Activated CD8-positive, alpha-beta T cell treated with anti-CD3 and anti-CD28 coated beads for 36 hours (primary cell): ENCODE results near the gene DROSHA. TPM values are rescaled to one million over a fixed set of nuclear protein-coding genes. Genes with fewer than 3 reads are reported as not detected.

Experiments
- ATAC-seq: fragments of 200-7000 bp; cut with Tn5 transposase; one replicate; pipeline ENCODE4 v1.10.0; 2021; ENCODE audit warnings: mild to moderate bottlenecking, moderate library complexity
- CTCF ChIA-PET: fragments of 350-600 bp; sonication (Branson Sonifier 250); formaldehyde crosslinking; loops from one replicate; lab custom pipeline; 2021; ENCODE audit warnings: antibody characterized with exemption; lab: Charles Lee
- POLR2A ChIA-PET: fragments of 350-600 bp; sonication (Branson Sonifier 250); formaldehyde crosslinking; loops from one replicate; lab custom pipeline; 2021; ENCODE audit warnings: antibody characterized with exemption; lab: Charles Lee
- DNase-seq: peaks from one replicate; pipeline ENCODE4 v3.0.0-alpha.2; 2020
- H3K27ac Mint-ChIP-seq: one replicate; pipeline ENCODE4 v1.8.0; 2021; ENCODE audit warnings: mild to moderate bottlenecking, mixed read lengths
- H3K27me3 Mint-ChIP-seq: one replicate; pipeline ENCODE4 v1.8.0; 2021; ENCODE audit warnings: mixed read lengths
- H3K36me3 Mint-ChIP-seq: one replicate; pipeline ENCODE4 v1.8.0; 2021; ENCODE audit warnings: low read depth, mixed read lengths
- H3K4me1 Mint-ChIP-seq: one replicate; pipeline ENCODE4 v1.8.0; 2021; ENCODE audit warnings: low read depth, mixed read lengths
- H3K4me3 Mint-ChIP-seq: one replicate; pipeline ENCODE4 v1.8.0; 2021; ENCODE audit warnings: mild to moderate bottlenecking, moderate library complexity, mixed read lengths
- H3K9me3 Mint-ChIP-seq: one replicate; pipeline ENCODE4 v1.8.0; 2021; ENCODE audit warnings: mixed read lengths
- intact Hi-C: fragments of 100-400 bp; cut with micrococcal nuclease; formaldehyde crosslinking; loops from one replicate; pipeline ENCODE4 v1.10.0; 2022
- total RNA-seq, 2 experiments: library from RNA; stranded (reverse); gene quantifications; one replicate each; pipeline ENCODE4 v1.2.3, GENCODE V29; 2021
- TF ChIP-seq, protein P1 (sequence below): fragments of 200-600 bp; IDR thresholded peaks from one replicate; pipeline ENCODE4 v1.8.0; 2022; ENCODE audit warnings: antibody characterized with exemption, mild to moderate bottlenecking

DROSHA gene
- total RNA-seq, 2 experiments from 2014 or later = 57.8 to 61.0 TPM

DNA sequence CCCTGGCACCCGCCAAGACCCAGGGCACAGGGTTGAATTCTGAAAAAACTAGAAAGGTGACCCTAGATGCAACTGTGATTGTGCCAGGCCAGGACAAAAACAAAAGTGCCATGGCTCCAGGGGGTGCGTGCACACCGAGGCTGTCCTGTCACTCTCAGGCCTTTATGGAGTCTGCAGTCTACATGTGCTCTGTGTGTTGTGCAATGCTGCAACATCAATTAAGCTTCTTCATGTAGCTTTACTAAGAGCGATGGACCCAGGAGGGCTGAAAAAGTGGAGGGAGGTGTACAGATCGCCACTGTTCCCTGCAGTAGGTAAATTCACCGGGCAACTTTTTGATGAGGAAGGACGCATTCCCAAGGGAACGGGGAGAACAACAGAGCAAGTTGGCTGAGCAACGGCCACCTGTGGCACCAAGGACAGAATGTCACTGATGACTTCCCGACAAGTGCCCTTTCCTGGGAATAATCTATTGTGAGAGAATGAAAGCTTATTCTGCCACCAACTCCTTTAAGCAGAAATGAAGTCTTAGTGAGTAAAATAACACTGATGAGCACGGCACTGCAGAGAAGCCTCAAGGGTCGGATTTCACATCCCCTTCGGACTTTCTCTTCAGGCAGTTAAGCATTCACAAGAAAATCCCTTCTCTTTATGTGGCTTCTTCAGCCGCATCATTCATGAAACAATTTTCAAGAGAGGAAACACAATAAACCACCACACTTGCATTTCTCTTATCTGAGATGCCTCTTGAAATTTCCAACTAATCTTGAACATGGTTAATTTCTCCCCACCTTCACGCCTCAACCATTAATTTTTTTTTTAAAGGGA, 149.6 kb downstream of the DROSHA start:
- CTCF ChIA-PET = no interaction called here
- no peak overlapping the region for H3K27ac Mint-ChIP-seq
- no peaks in the 10 kb centered on the region for H3K4me1 Mint-ChIP-seq
- no peak overlapping the region for H3K4me3 Mint-ChIP-seq
- intact Hi-C loops = no loop called here
- TF ChIP-seq, protein P1, sequence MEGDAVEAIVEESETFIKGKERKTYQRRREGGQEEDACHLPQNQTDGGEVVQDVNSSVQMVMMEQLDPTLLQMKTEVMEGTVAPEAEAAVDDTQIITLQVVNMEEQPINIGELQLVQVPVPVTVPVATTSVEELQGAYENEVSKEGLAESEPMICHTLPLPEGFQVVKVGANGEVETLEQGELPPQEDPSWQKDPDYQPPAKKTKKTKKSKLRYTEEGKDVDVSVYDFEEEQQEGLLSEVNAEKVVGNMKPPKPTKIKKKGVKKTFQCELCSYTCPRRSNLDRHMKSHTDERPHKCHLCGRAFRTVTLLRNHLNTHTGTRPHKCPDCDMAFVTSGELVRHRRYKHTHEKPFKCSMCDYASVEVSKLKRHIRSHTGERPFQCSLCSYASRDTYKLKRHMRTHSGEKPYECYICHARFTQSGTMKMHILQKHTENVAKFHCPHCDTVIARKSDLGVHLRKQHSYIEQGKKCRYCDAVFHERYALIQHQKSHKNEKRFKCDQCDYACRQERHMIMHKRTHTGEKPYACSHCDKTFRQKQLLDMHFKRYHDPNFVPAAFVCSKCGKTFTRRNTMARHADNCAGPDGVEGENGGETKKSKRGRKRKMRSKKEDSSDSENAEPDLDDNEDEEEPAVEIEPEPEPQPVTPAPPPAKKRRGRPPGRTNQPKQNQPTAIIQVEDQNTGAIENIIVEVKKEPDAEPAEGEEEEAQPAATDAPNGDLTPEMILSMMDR = no peak
- POLR2A ChIA-PET = no interaction called here
- no peaks in the 10 kb centered on the region for H3K36me3 Mint-ChIP-seq
- peaks cover 15% of the 10 kb centered on the region for H3K27me3 Mint-ChIP-seq
- peaks cover 1% of the 10 kb centered on the region for H3K9me3 Mint-ChIP-seq
- DNase-seq = no peak
- ATAC-seq = no peak

DNA sequence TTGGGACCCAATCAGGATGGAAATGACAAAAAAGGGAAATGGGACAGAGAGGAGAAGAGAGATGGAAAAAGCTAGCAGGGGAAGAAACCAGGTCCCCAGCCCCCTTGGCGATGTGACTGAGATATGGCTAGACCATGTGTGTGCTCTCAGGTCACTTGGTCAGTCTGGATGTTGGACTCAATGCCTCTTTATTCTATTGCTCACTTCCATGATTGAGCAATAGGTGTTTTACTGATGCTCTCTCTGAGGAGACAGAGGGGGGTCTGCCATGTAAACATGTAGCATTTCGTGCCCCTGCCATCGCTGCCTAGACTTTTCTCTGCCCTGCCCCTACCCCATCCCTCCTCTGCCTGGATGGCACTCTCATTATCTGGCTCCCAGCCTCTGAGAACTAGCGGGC, 150.6 kb downstream of the DROSHA start:
- no peak for DNase-seq
- intact Hi-C loops = no loop called here
- H3K9me3 Mint-ChIP-seq = no peaks in the 10 kb centered on the region
- ChIA-PET POLR2A (no interaction called here), CTCF (no interaction called here)
- no peaks in the 10 kb centered on the region for H3K36me3 Mint-ChIP-seq
- peaks cover 15% of the 10 kb centered on the region for H3K27me3 Mint-ChIP-seq
- TF ChIP-seq, protein P1 = no peak
- no peak for ATAC-seq
- H3K4me1 Mint-ChIP-seq = no peaks in the 10 kb centered on the region
- H3K27ac Mint-ChIP-seq = no peak overlapping the region
- no peak overlapping the region for H3K4me3 Mint-ChIP-seq

DNA sequence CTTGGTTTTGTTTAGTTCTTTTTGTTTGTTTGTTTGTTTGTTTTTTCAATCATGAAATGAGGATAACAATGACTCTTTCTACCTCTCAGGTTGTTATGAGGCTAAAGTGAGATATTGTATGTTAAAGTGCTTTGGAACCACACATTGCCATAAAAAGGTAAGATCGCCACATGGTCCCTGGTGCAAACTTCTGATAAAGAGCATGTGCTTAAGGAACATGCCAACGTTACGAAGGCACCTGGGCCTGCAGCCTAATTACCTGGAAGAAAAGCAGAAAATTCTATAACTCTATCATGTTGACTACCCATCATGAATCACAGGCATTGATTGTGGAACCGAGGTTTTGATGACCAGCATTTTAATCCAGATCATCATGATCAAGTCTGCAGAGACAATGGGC, 151.8 kb downstream of the DROSHA start:
- H3K27me3 Mint-ChIP-seq = peaks cover 16% of the 10 kb centered on the region
- intact Hi-C loops = no loop called here
- H3K4me3 Mint-ChIP-seq = no peak overlapping the region
- ChIA-PET CTCF (no interaction called here), POLR2A (no interaction called here)
- TF ChIP-seq, protein P1 = no peak
- H3K27ac Mint-ChIP-seq = no peak overlapping the region
- H3K9me3 Mint-ChIP-seq = no peaks in the 10 kb centered on the region
- H3K36me3 Mint-ChIP-seq = no peaks in the 10 kb centered on the region
- ATAC-seq = no peak
- DNase-seq = no peak
- H3K4me1 Mint-ChIP-seq = no peaks in the 10 kb centered on the region

DNA sequence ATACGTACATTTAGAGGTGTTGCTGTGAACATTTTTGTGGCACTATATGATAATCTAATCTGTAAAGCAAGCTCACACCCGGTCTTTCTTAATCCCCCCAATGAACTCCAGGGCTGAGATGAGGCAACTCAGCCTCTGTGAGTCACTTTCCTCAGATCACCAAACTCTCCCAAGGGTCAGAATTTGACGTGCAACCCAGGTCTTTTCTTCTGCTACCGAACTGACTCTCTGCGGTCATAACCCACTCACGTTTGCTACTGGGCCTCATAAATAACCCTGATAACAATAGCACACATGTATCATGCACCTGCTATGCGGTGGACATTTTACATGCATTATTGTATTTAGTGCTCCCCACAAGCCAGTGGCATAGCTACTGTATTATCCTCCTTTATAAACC, 153.1 kb downstream of the DROSHA start:
- Mint-ChIP-seq H3K27ac (no peak overlapping the region), H3K27me3 (peaks cover 13% of the 10 kb centered on the region), H3K4me3 (no peak overlapping the region), H3K4me1 (no peaks in the 10 kb centered on the region), H3K36me3 (no peaks in the 10 kb centered on the region), H3K9me3 (no peaks in the 10 kb centered on the region)
- DNase-seq = no peak
- ATAC-seq = no peak
- ChIA-PET POLR2A (no interaction called here), CTCF (no interaction called here)
- TF ChIP-seq, protein P1 = no peak
- intact Hi-C loops = no loop called here

DNA sequence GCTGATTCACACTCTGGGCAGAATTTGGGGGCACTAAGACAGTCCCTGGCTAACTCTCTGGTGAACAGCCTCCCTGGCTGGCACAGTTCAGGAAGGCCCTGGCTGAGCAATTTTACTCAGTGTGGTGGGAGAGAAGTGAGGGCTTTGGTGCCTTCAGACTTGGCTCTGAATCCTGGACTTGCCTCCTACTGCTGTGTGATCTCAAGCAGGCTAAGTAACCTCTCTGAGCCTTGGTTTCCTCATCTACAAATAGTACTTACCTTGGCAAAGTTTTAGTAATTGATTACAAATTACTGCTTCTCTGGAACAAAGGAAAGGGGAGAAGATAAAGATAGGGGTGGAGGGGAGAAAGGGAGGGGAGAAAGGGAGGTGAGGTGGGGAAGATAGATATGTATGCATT, 153.8 kb downstream of the DROSHA start:
- Mint-ChIP-seq H3K27ac (no peak overlapping the region), H3K9me3 (no peaks in the 10 kb centered on the region), H3K4me3 (no peak overlapping the region), H3K27me3 (peaks cover 11% of the 10 kb centered on the region), H3K36me3 (no peaks in the 10 kb centered on the region), H3K4me1 (no peaks in the 10 kb centered on the region)
- intact Hi-C loops = no loop called here
- TF ChIP-seq, protein P1 = no peak
- ATAC-seq = no peak
- no peak for DNase-seq
- CTCF ChIA-PET = no interaction called here
- POLR2A ChIA-PET = no interaction called here
